Activated T-cell treated with anti-CD3 and anti-CD28 coated beads, Interleukin-2, amount 50 U/mL, for 1 hour (primary cell): ENCODE measurements around the gene ABHD16B.
"Not testable (repeated sequence)": the region's sequence is repeated elsewhere in the genome, so short reads cannot be mapped to it uniquely, and the experiment has no call there.

Source experiments
- DNase-seq: peaks from one replicate; pipeline ENCODE4 v3.0.0-alpha.2; 2020

The ABHD16B gene

DNA sequence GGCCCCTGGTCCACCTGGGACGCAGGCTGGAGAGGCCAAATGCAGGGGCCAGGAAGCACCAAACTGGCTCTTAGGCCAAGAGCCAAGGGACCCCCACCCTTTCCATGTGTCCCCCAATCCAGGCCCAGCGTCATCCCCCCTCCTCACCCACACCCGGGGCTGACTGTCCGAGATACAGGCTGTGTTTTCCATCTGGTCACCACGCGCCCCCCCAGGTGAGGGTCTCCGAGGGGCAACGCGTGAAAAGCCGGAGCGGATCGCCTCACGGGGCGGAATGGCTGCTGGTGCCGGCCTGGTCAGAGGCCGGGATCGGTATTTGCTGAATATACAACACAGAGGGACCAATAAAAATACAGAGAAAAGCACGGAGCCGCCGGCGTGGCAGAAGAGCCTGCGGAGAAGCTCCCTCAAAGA, 5.2 kb upstream of the ABHD16B start:
- DNase-seq, result no peak

DNA sequence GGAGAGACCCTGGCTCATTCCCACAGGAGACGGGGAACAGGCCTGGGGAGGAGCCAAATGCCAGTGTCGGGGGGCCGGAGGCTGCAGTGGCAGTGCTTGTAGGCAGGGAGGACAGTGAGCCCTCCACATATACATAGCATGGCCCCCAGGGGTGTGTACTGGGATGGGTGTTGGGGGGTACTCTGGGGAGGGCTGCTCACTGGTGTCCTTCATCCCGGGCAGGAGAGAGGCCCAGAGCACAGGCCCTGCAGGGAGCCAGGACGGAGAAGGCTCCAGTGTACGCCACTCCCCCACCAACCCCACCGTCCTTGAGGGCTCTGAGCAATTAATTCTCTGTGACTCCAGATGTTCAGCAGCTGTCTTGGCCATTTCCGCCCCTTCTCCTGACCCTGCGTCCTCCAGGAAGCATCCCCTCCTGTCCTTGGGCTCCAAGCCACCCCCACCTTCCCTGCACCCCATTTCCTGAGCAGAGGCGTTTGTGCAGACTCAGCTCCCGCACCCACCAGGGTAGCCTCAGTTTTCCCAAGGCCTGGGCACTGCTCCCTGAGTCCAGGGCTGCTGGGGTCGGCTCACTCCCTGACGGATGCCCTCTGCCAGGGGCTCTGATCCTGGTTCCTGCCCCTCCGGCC, 3.4 kb upstream of the ABHD16B start:
- DNase-seq, result no peak

DNA sequence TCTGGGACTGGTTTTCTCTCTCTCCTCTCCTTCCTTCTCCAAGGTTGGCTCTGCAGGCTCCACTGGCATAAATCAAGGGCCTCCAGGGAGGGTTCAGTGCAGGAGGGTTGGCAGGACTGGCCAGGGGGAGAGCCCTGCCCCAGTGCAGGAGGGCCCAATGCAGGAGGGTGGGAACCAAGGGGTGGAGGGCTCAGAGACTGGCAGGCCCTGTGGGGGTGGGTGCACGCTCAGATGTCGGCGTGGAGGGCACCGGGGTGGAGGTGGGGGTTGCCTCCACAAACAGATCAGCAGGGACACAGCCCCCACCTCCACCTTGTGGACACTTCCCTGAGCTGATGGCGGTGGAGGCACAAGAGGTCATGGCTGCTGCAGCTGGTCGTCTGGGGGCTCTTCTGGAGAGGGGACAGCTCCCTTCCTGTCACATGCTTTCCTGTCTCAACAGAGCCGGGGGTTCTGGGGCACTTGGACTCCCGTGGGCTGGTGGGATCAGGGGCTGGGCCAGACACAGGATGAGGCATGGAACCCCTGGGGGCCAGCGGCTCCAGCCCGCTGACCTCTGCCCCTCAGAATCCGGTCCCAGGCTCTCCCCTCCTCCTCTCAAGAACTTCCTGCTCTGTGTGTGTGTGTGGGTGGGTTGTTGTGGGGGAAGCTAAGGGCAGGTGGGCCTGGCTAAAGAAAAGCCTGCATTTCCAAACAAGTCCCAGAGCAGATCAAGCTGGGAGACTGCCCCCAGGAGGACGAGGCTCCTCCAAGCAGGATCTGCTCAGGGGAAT, 2.7 kb upstream of the ABHD16B start:
- DNase-seq, result no peak

DNA sequence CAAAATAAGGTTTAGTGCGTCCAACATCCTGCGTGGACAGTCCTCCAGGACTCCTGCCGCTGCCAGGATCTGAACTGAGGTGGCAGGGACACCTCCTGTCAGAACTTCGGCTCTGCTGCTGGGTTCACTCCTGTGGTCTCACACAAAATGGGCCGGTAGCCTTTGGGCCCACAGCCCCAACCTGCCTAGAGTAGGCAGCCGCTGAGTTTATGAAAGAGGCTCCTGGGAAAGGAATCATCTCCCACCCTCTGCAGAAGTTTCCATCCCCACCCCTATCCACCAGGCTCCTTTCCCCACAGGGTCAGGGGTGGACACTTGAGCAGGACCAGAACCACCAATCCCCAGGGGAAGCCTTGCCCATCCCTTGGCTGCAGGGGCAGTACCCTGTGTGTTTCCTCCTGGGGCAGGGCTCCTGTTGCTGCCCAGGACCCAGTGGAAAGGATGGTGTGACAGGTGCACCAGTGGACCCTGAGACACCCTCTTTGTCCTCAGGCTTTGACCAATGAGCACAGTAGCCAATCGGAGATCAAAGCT, 2.1 kb upstream of the ABHD16B start:
- DNase-seq, result no peak

DNA sequence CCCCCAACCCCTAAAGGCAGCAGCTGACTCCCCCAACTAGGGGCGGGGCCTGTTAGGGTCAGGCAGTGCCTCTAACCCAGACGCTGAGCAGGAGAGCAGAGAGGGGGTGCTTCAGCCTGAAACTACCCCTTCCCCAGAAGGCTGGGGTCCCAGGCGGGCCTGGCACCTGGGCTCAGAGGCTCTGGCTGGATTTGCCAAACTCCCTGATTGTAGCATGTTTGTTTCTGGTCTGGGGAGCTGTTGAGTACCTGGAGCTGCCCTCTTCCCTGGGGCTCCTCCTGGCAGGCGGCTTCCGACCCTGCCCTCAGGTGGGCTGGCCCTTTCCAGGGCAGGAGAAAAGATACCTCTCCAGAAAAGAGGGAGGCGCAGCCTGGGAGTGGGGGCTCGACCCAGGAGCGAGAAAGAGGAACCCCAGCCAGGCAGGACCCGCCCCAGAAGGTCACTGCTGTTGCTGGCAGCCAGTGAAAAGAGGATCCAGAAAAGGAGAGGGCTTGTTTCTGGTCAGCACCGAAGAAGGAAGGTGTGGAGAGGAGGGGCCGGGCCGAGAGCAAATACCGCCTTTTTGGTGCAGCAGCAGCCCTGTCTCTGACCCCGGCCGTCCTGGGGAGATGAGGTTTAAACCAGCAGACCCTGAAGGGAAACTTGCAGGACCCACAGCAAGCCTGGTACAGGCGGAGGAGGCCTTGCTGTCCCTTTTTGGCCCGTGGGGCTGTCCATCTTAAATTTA, 810 bp upstream of the ABHD16B start:
- no peak for DNase-seq

DNA sequence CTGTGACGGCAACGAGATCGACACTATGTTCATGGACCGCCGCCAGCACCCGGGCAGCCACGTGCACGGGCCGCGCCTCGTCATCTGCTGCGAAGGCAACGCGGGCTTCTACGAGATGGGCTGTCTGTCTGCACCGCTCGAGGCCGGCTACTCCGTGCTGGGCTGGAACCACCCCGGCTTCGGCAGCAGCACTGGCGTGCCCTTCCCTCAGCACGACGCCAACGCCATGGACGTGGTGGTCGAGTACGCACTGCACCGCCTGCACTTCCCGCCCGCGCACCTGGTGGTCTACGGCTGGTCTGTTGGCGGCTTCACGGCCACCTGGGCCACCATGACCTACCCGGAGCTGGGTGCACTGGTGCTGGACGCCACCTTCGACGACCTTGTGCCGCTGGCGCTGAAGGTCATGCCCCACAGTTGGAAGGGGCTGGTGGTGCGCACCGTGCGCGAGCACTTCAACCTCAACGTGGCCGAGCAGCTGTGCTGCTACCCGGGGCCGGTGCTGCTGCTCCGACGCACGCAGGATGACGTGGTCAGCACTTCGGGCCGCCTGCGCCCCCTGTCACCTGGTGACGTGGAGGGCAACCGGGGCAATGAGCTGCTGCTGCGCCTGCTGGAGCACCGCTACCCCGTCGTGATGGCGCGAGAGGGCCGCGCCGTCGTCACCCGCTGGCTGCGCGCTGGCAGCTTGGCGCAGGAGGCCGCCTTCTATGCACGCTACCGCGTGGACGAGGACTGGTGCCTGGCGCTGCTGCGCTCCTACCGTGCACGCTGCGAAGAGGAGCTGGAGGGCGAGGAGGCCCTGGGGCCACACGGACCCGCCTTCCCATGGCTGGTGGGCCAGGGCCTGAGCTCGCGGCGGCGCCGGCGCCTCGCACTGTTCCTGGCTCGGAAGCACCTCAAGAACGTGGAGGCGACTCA, 943 bp downstream of the ABHD16B start:
- DNase-seq, result no peak

DNA sequence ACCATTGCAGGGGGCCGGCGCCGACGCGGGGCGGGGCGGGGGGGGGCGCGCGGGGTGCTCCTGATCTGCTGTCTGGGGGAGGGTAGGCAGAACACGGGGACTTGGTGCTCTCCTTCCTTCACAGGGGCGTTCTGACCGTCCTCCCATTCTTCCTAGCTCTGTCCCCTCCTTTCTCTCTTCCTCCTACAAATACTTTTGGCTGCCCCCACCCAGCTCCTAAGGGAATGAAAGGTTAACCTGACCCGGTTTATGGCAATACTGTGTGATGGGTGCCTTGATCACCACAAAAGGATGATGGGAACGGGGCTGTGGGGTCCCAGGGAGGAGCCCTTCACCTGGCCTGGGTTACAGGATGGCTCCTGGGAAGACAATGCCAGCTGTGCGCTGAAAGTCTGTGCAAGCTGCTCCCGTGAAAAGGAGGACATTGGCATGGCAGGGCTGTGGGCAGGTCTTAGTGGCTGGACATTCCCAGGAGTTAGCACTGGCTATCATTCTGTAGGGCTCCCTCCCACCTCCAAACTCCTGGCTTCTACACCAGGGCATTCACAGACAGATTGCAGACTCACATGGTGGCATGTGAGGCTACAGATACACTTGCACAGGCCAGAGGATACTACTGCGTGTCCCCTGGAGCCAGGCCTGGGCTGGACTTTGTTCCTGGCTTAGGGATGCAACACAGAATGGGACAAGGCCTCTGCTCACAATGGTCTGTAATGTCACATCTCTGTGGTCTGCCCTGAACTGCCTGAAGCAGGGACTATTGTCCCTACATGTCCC, 1.9 kb downstream of the ABHD16B start:
- DNase-seq, result no peak

DNA sequence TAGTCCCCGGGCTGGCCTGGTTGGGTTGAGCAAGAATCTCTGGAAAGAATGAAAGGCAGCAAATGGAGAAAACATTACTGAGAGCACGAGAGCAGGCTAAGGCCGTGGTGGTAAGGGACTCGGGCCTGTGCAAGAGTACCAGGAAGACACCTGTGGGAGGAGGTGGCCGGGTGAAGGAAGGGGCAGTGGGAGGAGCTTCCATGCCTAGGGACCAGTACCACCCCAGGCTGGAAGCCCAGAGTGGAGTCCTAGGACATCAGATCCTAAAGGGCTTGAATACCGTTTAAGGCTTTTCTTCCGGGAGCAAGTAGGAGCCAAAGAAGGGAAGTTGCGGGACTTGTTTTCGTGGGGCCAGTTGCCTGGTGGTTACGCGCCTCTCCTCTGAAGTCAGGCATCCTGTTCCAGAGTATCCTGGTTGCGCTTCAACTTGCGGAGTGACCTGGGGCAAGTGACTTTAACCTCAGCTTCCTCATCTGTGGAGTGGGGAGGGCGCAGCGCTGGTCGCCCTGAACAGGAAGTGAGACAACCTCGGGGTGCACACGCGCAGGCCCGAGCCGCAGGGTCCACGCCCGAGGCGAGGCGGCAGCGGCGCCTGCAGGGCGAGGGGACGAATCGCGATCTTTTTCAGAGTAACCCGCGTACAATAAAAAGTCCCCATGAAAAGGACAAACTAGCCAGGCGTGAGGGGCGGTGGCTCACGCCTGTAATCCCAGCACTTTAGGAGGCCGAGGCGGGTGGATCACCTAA, 2.7 kb downstream of the ABHD16B start:
- peak; percentile 76 for DNase-seq

DNA sequence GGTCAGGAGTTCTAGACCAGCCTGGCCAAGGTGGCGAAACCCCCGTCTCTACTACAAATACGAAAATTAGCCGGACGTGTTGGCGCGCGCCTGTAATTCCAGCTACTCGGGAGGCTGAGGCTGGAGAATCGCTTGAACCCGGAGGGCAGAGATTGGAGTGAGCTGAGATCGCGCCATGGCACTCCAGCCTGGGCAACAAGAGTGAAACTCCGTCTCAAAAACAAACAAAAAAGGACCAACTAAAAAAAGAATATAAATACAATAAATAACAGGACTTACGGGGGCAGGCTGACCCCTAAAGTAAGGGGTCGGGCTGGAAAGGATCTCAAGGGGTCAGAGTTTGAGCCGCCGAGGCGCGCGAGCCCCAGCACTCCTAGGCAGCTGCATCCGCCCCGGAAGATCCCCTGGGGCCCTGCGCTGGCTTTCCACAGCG, 3.3 kb downstream of the ABHD16B start:
- DNase-seq, result no peak

DNA sequence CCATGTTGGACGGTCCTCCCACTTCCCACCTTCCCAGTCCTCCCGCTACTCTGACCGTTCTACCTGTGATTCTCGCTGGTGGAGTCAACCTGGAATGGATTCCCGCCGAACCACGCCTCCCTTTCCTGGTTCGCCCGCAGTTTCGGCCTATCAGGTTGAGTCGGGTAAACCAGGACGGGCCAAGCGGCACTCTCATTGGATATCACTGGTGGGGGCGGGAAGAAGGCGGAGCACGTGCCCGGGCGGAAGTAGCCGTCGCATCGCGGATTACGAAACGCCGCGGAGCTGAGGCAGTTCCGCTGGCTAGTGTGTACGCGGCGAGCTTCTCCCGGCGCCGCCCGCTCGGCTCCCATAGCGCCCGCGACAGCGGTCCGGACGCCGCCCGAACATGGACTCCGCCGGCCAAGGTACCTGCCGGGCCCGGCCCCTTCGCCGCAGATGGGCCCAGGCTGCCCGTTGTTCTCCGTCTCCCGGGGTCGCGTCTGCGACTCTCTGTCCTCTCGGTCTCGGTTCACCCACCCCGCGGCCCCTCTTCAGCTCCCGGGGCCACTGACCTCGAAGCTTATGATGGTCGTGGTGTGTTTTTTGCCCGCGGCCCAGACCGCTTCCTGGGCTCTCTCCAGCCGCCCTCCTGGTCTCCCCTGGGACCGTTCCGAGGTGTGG, 3.8 kb downstream of the ABHD16B start, which contains the start of gene TPD52L2:
Gene TPD52L2, plus strand, starts transcription at position 293 of the 663 bp plus-strand sequence. Its CDS starts 96 bp downstream, at position 389.
- DNase-seq, result peak; percentile 96

DNA sequence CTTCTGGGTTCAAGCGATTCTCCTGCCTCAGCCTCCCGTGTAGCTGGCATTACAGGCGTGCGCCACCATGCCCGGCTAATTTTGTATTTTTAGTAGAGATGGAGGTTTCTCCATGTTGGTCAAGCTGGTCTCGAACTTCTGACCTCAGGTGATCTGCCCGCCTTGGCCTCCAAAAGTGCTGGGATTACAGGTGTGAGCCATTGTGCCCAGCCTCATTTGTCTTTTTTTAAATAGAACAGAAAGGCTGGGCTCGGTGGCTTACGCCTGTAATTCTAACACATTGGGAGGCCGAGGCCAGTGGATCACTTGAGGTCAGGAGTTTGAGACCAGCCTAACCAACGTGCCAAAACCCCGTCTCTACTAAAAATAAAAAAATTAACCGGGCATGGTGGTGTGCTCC, 5.7 kb downstream of the ABHD16B start:
- DNase-seq, result not testable (repeated sequence)

DNA sequence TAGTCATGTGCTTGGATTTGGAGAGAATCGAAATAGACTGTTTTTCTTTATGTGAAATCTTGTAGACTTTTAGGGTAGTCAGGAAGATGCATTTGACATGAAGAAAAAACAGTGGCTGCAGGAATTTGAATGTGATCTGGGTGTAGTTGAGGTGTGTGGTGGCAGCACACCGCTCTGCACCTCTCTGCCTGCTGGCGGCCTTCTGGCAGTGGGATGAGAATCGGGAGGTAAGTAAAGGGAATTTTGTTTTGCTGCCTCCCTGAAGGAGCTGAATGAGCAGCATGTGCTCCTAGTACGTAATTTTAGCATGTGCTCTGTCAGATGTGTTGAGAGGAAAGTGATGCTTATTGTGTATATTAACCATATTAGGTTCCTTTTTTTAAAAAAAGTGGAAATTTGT, 7.0 kb downstream of the ABHD16B start:
- DNase-seq, result no peak

DNA sequence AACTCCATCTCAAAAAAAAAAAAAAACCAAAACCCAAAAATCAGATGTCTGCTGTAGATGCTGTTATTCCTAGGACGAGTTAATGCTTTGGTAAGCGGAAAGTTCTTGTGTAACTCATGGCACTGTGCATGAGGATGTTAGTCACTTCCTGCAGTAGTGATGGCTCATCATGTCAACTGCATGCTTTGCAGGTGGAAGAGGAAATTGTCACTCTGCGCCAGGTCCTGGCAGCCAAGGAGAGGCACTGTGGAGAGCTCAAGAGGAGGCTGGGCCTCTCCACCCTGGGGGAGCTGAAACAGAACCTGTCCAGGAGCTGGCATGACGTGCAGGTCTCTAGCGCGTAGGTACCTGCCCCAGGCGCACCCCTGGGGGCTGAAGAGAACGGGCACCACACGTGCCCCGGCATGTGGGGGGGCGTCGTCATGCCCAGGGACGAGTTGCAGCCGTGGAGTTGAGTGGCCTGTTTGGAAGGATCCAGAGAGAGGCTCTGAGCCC, 12.2 kb downstream of the ABHD16B start:
- DNase-seq, result no peak

DNA sequence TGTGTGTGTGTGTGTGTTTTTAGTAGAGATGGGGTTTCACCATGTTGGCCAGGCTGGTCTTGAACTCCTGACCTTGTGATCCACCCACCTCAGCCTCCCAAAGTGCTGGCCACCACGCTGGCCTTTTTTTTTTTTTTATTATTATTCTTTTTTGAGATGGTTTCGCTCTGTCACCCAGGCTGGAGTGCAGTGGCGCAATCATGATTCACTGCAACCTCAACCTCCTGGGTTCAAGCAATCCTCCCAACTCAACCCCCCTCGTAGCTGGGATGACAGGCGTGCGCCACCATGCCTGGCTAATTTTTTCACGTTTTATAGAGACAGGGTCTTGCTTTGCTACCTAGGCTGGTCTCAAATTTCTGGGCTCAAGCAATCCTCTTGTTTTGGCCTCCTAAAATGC, 12.9 kb downstream of the ABHD16B start:
- not testable (repeated sequence) for DNase-seq

DNA sequence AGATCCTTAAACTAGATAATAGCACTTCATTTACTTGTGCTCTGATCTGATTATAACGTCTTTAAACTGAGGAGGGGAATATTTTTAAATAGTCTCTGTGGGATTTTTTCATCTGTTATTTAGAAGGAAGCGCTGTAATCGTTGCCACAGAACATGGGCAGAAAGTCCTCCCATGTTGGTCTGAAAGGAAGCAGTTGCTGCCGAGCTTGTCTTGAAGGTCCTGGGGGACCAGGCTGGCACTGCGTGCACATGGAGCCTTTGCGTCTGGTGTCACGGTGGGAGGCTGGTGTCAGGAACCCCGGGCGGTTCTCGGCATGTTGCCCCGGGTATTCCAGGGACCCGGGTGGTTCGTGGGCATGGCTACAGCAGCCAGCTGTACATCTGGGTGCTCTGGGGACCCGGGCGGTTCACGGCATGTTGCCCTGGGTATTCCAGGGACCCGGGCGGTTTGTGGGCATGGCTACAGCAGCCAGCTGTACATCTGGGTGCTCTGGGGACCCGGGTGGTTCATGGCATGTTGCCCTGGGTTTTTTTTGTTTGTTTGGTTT, 15.3 kb downstream of the ABHD16B start:
- DNase-seq, result no peak

DNA sequence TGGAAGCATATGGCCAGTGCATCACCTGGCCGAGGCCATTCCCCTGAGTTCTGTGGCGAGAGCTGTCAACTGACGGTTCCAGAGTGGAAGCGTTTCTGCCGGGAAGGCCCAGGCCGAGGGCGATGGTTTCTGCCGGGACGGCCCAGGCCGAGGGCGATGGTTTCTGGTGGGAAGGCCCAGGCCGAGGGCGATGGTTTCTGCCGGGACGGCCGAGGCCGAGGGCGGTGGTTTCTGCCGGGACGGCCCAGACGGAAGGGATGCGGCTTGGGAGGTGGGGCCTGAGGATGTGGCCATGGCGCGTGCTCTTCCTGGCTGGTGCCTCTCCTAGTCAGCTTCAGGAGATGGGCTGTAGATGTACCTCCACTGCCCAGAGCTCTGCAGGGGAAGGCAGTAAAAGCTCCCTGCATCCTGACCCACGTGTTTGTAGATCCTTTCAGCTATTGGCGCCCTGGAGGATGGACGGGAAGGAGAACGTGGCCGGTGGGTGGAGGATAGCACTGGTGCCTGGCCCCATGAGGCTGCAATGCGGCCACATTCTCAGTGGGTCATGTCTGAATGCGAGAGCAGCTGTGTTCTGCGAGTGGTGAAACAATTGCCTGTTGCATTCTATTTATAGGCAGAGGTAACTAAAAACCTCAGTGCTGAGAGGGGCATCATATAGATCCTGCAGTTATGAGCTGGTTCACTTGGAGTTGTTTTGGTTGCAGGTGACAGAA, 16.6 kb downstream of the ABHD16B start:
- DNase-seq, result no peak

DNA sequence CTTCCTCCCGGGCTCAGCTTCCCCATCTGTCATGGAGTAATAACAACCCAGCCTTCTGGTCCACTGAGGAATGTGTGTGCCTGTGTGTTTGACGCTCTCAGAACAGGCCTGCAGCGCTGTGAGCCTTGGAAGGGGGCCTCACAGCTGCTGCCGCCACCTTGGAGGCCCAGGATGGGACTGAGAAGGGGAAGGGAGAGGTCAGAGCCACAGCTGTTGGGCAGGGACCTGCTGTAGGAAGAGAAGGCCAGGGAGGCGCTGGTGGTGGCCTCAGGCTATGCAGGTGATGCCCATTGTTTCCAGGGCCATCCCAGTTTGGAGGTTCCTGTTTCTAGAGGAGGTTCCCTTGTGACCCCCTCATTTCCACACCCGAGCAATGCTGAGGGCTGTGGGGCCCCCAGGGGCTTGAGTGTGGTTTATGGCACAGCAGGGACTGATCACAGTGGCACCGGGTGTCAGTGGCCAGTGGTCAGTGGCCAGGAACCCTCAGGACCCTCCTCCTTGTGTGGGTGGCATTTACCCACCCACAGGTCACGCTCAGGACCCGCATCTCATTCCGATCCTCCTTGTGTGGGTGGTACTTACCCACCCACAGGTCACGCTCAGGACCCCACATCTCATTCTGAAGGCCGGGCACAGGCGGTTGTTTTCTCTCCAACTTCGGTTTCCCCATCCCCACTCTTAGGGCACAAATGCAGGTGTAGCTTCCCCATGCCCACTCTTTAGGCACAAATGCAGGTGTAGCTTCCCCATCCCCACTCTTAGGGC, 17.8 kb downstream of the ABHD16B start:
- DNase-seq, result no peak

DNA sequence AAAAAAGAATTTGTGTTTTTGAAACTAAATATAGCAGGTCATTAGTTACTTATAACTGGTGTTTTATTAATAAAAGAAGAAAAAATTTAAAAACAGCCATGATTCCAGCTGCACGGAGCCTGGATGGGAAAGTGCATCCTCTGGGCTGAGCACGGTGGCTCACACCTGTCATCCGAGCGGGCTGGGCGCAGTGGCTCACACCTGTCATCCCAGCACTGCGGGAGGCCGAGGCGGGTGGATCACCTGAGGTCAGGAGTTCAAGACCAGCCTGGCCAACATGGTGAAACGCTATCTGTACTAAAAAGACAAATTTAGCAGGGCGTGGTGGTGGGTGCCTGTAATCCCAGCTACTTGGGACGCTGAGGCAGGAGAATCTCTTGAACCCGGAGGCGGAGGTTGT, 19.6 kb downstream of the ABHD16B start:
- not testable (repeated sequence) for DNase-seq
